Measurements from ENCODE around the gene SRGN. TPM values are rescaled to one million over a fixed set of nuclear protein-coding genes. Genes with fewer than 3 reads are reported as not detected.
A peak's percentile ranks its signal among the peaks of the same experiment; 100 is the strongest.

SRGN gene
- total and polyA plus RNA-seq, 10 of the 15 experiments (the other 5 are each of a cell fraction or from before 2014, with no cell fraction given), result 382 to 2,414 (median 885) TPM

- no peak for TF ChIP-seq ZBTB11 (CRISPR knock-in tag; IDR thresholded peaks at IDR 0.05)
- TF ChIP-seq FOS (IDR thresholded peaks at IDR 0.05; ENCODE audit: borderline replicate concordance, extremely low read depth, insufficient read length), result no peak
- no peak for TF ChIP-seq NRF1 (conservative IDR thresholded peaks at IDR 0.05; ENCODE audit: low read depth, low read length)
- TF ChIP-seq ZNF217 (IDR thresholded peaks at IDR 0.05), result no peak
- TF ChIP-seq KDM1A (IDR thresholded peaks at IDR 0.05; ENCODE audit: borderline replicate concordance), result no peak
- 0 out of 2 replicates have a peak, but pooled peaks have one; percentile 14 for TF ChIP-seq NFIC (IDR thresholded peaks at IDR 0.05; ENCODE audit: low read depth, low read length)
- peak; percentile 89 for TF ChIP-seq NR2F1 (conservative IDR thresholded peaks at IDR 0.05)
- TF ChIP-seq IRF5 (IDR thresholded peaks at IDR 0.05; ENCODE audit: borderline replicate concordance), result no peak
- TF ChIP-seq RUNX3 (IDR thresholded peaks at IDR 0.05; ENCODE audit: low read length), result peak; percentile 83
- no peak for TF ChIP-seq SREBF2 (IDR thresholded peaks at IDR 0.05; ENCODE audit: low read length)
- TF ChIP-seq PML (IDR thresholded peaks at IDR 0.05; ENCODE audit: low read length), result no peak; the same call in 1 of the 2 replicates
- no peak for TF ChIP-seq ZNF622 (IDR thresholded peaks at IDR 0.05)
- no peak for TF ChIP-seq TARDBP (IDR thresholded peaks at IDR 0.05; ENCODE audit: borderline replicate concordance)
- no peak for TF ChIP-seq KLF5 (IDR thresholded peaks at IDR 0.05; ENCODE audit: partially characterized antibody)
- TF ChIP-seq RCOR1 (conservative IDR thresholded peaks at IDR 0.05; ENCODE audit: low read depth, low read length), result no peak
- TF ChIP-seq HDGF (IDR thresholded peaks at IDR 0.05), result no peak
- peak; percentile 61 for TF ChIP-seq JUNB (IDR thresholded peaks at IDR 0.05)
- TF ChIP-seq SMC3 (IDR thresholded peaks at IDR 0.05; ENCODE audit: borderline replicate concordance, low read length), result no peak; the same call in 1 of the 2 replicates
- no peak for TF ChIP-seq POLR2AphosphoS2 (IDR thresholded peaks at IDR 0.05; ENCODE audit: low read depth, low read length)
- no peak for TF ChIP-seq ZNF687 (IDR thresholded peaks at IDR 0.05)
- TF ChIP-seq ZZZ3 (IDR thresholded peaks at IDR 0.05; ENCODE audit: control insufficient read depth, insufficient read length, low read depth), result no peak
- no peak for TF ChIP-seq ZNF274 (IDR thresholded peaks at IDR 0.05; ENCODE audit: insufficient read depth, insufficient read length)
- peak; percentile 57; the same call in 1 of the 2 replicates for TF ChIP-seq PAX5 (IDR thresholded peaks at IDR 0.05; ENCODE audit: borderline replicate concordance, low read depth, low read length)
These were observed 36.6 kb upstream of the SRGN start (continued) for GRCh38 chr10:69051303-69051702.

Measured in GM12878 (cell line).